NCI-H1694 (cell line): ENCODE measurements around the gene DNAJC15.
"Not testable (repeated sequence)": the region's sequence is repeated elsewhere in the genome, so short reads cannot be mapped to it uniquely, and the experiment has no call there.

Experiments used
- DNase-seq: peaks from one replicate; lab custom pipeline; 2025; lab: John Stamatoyannopoulos, UW

The DNAJC15 gene

GRCh38 chr13:43045302-43045773 is 22.0 kb downstream of the DNAJC15 start:
- DNase-seq, result not testable (repeated sequence)

GRCh38 chr13:43046259-43046658 is 22.9 kb downstream of the DNAJC15 start:
- DNase-seq, result no peak

- no peak for DNase-seq
These were observed 31.7 kb downstream of the DNAJC15 start for GRCh38 chr13:43054803-43055802.

GRCh38 chr13:43057653-43058317 is 34.4 kb downstream of the DNAJC15 start:
- DNase-seq, result no peak

- no peak for DNase-seq
These were observed 34.9 kb downstream of the DNAJC15 start for GRCh38 chr13:43058318-43058674.

GRCh38 chr13:43058831-43059230 is 35.4 kb downstream of the DNAJC15 start:
- DNase-seq, result no peak

- not testable (repeated sequence) for DNase-seq
These were observed 36.4 kb downstream of the DNAJC15 start for GRCh38 chr13:43059779-43060178.

- not testable (repeated sequence) for DNase-seq
These were observed 37.4 kb downstream of the DNAJC15 start for GRCh38 chr13:43060806-43061205.

GRCh38 chr13:43061496-43062280 is 38.3 kb downstream of the DNAJC15 start:
- DNase-seq, result no peak

- DNase-seq, result no peak
These were observed 48.4 kb downstream of the DNAJC15 start for GRCh38 chr13:43071824-43072223.

GRCh38 chr13:43072394-43072793 is 49.0 kb downstream of the DNAJC15 start:
- DNase-seq, result no peak

GRCh38 chr13:43074824-43075510 is 51.6 kb downstream of the DNAJC15 start:
- DNase-seq, result no peak

- DNase-seq, result not testable (repeated sequence)
These were observed 52.1 kb downstream of the DNAJC15 start for GRCh38 chr13:43075511-43075902.

- DNase-seq, result no peak
These were observed 53.7 kb downstream of the DNAJC15 start for GRCh38 chr13:43077046-43077445.

GRCh38 chr13:43077461-43077860 is 54.1 kb downstream of the DNAJC15 start:
- no peak for DNase-seq

- no peak for DNase-seq
These were observed 54.5 kb downstream of the DNAJC15 start for GRCh38 chr13:43077906-43078305.

- DNase-seq, result no peak
These were observed 55.0 kb downstream of the DNAJC15 start for GRCh38 chr13:43078399-43078798.

GRCh38 chr13:43079392-43079931 is 56.1 kb downstream of the DNAJC15 start:
- DNase-seq, result no peak

GRCh38 chr13:43080199-43080598 is 56.8 kb downstream of the DNAJC15 start:
- no peak for DNase-seq

GRCh38 chr13:43081866-43082265 is 58.5 kb downstream of the DNAJC15 start:
- no peak for DNase-seq

GRCh38 chr13:43083750-43084149 is 60.4 kb downstream of the DNAJC15 start:
- DNase-seq, result no peak
